Fibroblast of skin of back (primary cell): Measurements from ENCODE around the gene CEMIP2.
"Not testable (repeated sequence)": the region's sequence is repeated elsewhere in the genome, so short reads cannot be mapped to it uniquely, and the experiment has no call there.

Source experiments
- DNase-seq: peaks from one replicate; pipeline ENCODE4 v3.0.0-alpha.2; 2013

Gene CEMIP2

GRCh38 chr9:71706176-71706575 lies 62.1 kb downstream of the CEMIP2 start:
- no peak for DNase-seq

- no peak for DNase-seq
Observed at GRCh38 chr9:71704796-71705195, 63.5 kb downstream of the CEMIP2 start.

- no peak for DNase-seq
Observed at GRCh38 chr9:71703172-71703872, 65.0 kb downstream of the CEMIP2 start.

- DNase-seq, result no peak
Observed at GRCh38 chr9:71697882-71698281, 70.4 kb downstream of the CEMIP2 start.

GRCh38 chr9:71694332-71694731 lies 74.0 kb downstream of the CEMIP2 start:
- no peak for DNase-seq

- DNase-seq, result no peak
Observed at GRCh38 chr9:71693607-71694006, 74.7 kb downstream of the CEMIP2 start.

- DNase-seq, result no peak
Observed at GRCh38 chr9:71692337-71692736, 76.0 kb downstream of the CEMIP2 start.

GRCh38 chr9:71691576-71691975 lies 76.7 kb downstream of the CEMIP2 start:
- not testable (repeated sequence) for DNase-seq

- DNase-seq, result no peak
Observed at GRCh38 chr9:71690689-71691435, 77.5 kb downstream of the CEMIP2 start.

- peak; percentile 11 for DNase-seq
Observed at GRCh38 chr9:71690063-71690688, 78.1 kb downstream of the CEMIP2 start.

GRCh38 chr9:71687676-71688075 lies 80.6 kb downstream of the CEMIP2 start:
- DNase-seq, result no peak

GRCh38 chr9:71685988-71686387 lies 82.3 kb downstream of the CEMIP2 start:
- DNase-seq, result no peak

GRCh38 chr9:71685394-71685793 lies 82.9 kb downstream of the CEMIP2 start:
- DNase-seq, result no peak

- DNase-seq, result no peak
Observed at GRCh38 chr9:71684566-71684965, 83.7 kb downstream of the CEMIP2 start.

GRCh38 chr9:71683598-71684235 lies 84.6 kb downstream of the CEMIP2 start:
- peak; percentile 37 for DNase-seq

GRCh38 chr9:71681708-71682272 lies 86.5 kb downstream of the CEMIP2 start:
- DNase-seq, result peak; percentile 77

GRCh38 chr9:71681104-71681707 lies 87.1 kb downstream of the CEMIP2 start:
- peak; percentile 53 for DNase-seq

- DNase-seq, result peak; percentile 73
Observed at GRCh38 chr9:71680189-71680980, 87.9 kb downstream of the CEMIP2 start.

- no peak for DNase-seq
Observed at GRCh38 chr9:71678999-71679398, 89.3 kb downstream of the CEMIP2 start.

GRCh38 chr9:71677209-71677608 lies 91.1 kb downstream of the CEMIP2 start:
- no peak for DNase-seq

GRCh38 chr9:71676460-71676859 lies 91.9 kb downstream of the CEMIP2 start:
- DNase-seq, result no peak

GRCh38 chr9:71675857-71676165 lies 92.5 kb downstream of the CEMIP2 start:
- DNase-seq, result peak; percentile 20
